ENCODE results near the gene SETBP1.

Gene SETBP1

GRCh38 chr18:44679056-44679913, 1.4 kb upstream of the SETBP1 start:
- peak; percentile 13 to 34 for DNase-seq (ENCODE audit: low read depth in 2 of 2)

- no peak for DNase-seq (ENCODE audit: low read depth in 2 of 2)
Observed at GRCh38 chr18:44679914-44680272, 795 bp upstream of the SETBP1 start.

- DNase-seq (ENCODE audit: low read depth in 2 of 2): no peak
Observed at GRCh38 chr18:44681076-44681970, 635 bp downstream of the SETBP1 start.

GRCh38 chr18:44682201-44682870, 1.6 kb downstream of the SETBP1 start:
- no peak for DNase-seq (ENCODE audit: low read depth in 2 of 2)

GRCh38 chr18:44682871-44683221, 2.2 kb downstream of the SETBP1 start:
- no peak for DNase-seq (ENCODE audit: low read depth in 2 of 2)

GRCh38 chr18:44683556-44683955, 2.9 kb downstream of the SETBP1 start:
- no peak for DNase-seq (ENCODE audit: low read depth in 2 of 2)

GRCh38 chr18:44685296-44685695, 4.6 kb downstream of the SETBP1 start:
- DNase-seq (ENCODE audit: low read depth in 2 of 2): no peak

- DNase-seq (ENCODE audit: low read depth in 2 of 2): no peak
Observed at GRCh38 chr18:44686156-44686555, 5.5 kb downstream of the SETBP1 start.

GRCh38 chr18:44687421-44687820, 6.7 kb downstream of the SETBP1 start:
- no peak for DNase-seq (ENCODE audit: low read depth in 2 of 2)

GRCh38 chr18:44689736-44690135, 9.0 kb downstream of the SETBP1 start:
- DNase-seq (ENCODE audit: low read depth in 2 of 2): no peak

GRCh38 chr18:44691148-44691925, 10.6 kb downstream of the SETBP1 start:
- no peak for DNase-seq (ENCODE audit: low read depth in 2 of 2)

GRCh38 chr18:44693030-44693784, 12.5 kb downstream of the SETBP1 start:
- no peak for DNase-seq (ENCODE audit: low read depth in 2 of 2)

- DNase-seq (ENCODE audit: low read depth in 2 of 2): no peak
Observed at GRCh38 chr18:44695503-44695902, 14.8 kb downstream of the SETBP1 start.

- no peak for DNase-seq (ENCODE audit: low read depth in 2 of 2)
Observed at GRCh38 chr18:44696892-44697291, 16.2 kb downstream of the SETBP1 start.

- no peak for DNase-seq (ENCODE audit: low read depth in 2 of 2)
Observed at GRCh38 chr18:44697315-44697714, 16.6 kb downstream of the SETBP1 start.

GRCh38 chr18:44698518-44698917, 17.8 kb downstream of the SETBP1 start:
- DNase-seq (ENCODE audit: low read depth in 2 of 2): no peak

GRCh38 chr18:44699572-44700261, 19.0 kb downstream of the SETBP1 start:
- DNase-seq (ENCODE audit: low read depth in 2 of 2): no peak

- no peak for DNase-seq (ENCODE audit: low read depth in 2 of 2)
Observed at GRCh38 chr18:44700652-44701051, 20.0 kb downstream of the SETBP1 start.

- DNase-seq (ENCODE audit: low read depth in 2 of 2): no peak
Observed at GRCh38 chr18:44701227-44701626, 20.5 kb downstream of the SETBP1 start.

- DNase-seq (ENCODE audit: low read depth in 2 of 2): no peak
Observed at GRCh38 chr18:44702594-44702993, 21.9 kb downstream of the SETBP1 start.

Measured in stimulated activated CD4-positive, alpha-beta T cell treated with anti-CD3 and anti-CD28 coated beads, Interleukin-1b, Interleukin-23, amount 100 ng/mL, for 1 hour (primary cell).